ENCODE data around the gene ZNF175.

The ZNF175 gene

DNA sequence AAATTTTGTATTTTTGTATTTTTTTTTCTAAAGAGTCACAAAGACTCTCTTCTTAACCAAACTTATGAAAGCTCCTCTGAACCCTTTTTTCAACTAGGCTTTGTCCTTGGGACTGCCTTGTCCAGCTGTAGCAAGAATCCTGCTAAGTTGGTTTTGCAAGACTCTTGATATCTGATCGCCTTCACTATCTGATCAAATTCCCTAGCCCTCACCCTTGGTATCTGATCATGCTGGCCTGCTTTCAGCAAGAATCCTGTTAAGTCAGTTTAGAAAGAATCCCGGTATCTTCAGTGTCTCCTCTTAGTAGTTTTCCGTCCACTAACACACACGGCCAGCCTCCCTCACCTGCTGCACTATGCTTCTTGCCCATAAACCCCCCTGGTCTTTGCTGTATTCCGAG lies 61.0 kb downstream of the ZNF175 start:
- DNase-seq (ENCODE audit: low spot score), result no peak

DNA sequence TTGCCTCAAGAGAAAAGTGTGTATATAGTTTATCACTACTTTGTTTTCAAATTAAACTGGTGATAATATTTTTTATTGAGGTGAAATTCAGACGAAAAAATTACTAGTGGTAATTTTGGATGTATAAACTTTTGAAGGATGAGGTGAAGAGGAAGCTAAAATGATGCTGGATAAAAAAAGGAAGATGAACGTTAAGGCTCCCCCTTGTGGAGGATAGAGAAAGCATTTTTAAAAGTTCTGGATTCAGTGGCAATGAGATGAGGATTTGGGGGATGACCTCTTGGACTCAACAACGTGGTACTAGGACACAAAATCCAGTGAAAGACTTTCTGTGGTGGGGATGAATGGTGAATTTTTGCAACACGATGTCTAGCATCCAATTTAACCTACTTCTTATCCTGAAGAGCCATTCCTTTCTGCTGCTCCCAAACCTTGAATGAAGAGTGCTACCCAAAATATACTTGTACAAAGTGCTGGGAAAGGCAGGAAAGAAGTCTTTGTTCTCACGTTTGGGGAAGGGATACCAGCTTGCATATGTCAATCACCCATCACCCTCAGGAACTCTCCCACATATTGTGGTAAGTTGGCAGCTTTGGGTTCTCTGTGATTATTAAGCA lies 66.4 kb downstream of the ZNF175 start:
- no peak for DNase-seq (ENCODE audit: low spot score)

DNA sequence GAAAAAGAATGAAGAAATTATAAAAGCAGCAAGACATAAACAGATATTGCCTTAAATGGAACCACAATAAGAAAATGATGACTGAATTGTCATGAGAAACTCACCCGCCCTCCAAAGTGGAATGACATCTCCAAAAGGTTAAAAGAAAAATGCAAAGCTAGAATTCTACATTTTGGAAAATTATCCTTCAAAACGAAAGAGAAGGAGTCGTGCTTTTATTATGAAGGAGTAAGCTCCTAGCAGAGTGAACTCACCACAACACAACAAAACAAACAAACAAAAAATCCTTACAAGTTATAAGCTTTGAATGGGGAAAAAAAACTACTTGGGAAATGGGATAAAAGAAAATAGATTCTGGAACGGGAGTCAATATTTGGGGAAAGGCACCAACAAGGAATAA lies 68.8 kb downstream of the ZNF175 start:
- DNase-seq (ENCODE audit: low spot score), result no peak

DNA sequence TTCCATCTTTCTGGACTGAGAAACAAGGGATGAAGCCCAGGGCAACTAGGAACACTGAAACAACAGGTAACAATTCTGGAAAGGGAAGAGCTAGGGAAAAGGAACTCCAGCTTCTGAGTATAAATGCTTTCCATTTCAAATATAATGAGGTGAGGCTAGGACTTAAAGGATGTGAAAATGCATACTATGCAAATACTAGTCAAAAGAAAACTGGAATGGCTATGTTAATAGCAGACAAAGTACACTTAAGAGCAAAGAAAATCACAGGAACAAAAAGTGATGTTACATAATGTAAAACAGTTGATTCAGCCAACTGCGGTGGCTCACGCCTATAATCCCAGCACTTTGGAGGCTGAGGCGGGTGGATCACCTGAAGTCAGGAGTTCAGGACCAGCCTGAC lies 69.3 kb downstream of the ZNF175 start:
- DNase-seq (ENCODE audit: low spot score), result no peak

DNA sequence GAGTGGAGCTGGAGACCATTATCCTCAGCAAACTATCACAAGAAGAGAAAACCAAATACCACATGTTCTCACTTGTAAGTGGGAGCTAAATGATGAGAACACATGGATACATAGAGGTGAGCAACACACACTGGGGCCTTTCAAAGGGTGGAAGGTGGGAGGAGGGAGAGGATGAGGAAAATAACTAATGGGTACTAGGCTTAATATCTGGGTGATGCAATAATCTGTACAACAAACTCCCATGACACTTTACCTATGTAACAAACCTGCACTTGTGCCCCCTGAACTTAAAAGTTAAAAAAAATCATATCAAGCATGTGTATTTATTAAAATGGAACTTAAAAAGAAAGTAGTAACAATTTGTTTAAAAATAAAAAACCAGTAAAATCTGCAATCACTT lies 70.6 kb downstream of the ZNF175 start:
- DNase-seq (ENCODE audit: low spot score), result no peak
